ENCODE results near the gene GSTM3. TPM values are rescaled to one million over a fixed set of nuclear protein-coding genes. Genes with fewer than 3 reads are reported as not detected.

Gene GSTM3
- polyA plus RNA-seq, 1 donor (not counting 4 experiments of a cell fraction or from before 2014, with no cell fraction given), result 113 TPM

GRCh38 chr1:109728870-109729269 lies 12.0 kb downstream of the GSTM3 start:
- TF ChIP-seq EZH2 (IDR thresholded peaks at IDR 0.05; ENCODE audit: low read length) (no peak), CTCF (optimal IDR thresholded peaks at IDR 0.05 in 1 of 3, IDR thresholded peaks at IDR 0.05 in 1 of 3, conservative IDR thresholded peaks at IDR 0.05 in 1 of 3; ENCODE audit: extremely low read depth in 1 of 3, insufficient read depth in 2 of 3, low read length in 3 of 3) (no peak)
- H4K20me1 ChIP-seq (ENCODE audit: control insufficient read depth, extremely low read depth, insufficient read depth, low read length), result no peaks in the 10 kb centered on the region
- FAIRE-seq, result no peak
- H3K36me3 ChIP-seq (ENCODE audit: control insufficient read depth in 2 of 2, extremely low read depth in 1 of 2, insufficient read depth in 2 of 2, low read length in 2 of 2), result no peaks in the 10 kb centered on the region
- no peak overlapping the region for H3K9ac ChIP-seq (ENCODE audit: control insufficient read depth, extremely low read depth, insufficient read depth, low read length)
- H3K9me1 ChIP-seq (ENCODE audit: control insufficient read depth, extremely low read depth, insufficient read depth, low read length), result no peaks in the 10 kb centered on the region
- H3K79me2 ChIP-seq (ENCODE audit: control insufficient read depth, insufficient read depth, low read length), result no peaks in the 10 kb centered on the region
- dilution Hi-C loops (cut with MboI; ENCODE audit: extremely low pct_ligation_motif_present, low sequenced_read_pairs), result no loop called here
- H3K9me3 ChIP-seq (ENCODE audit: control insufficient read depth, low read depth, low read length), result no peaks in the 10 kb centered on the region
- H3K27me3 ChIP-seq (ENCODE audit: control insufficient read depth, extremely low read depth, insufficient read depth, low read length), result no peaks in the 10 kb centered on the region
- H3K4me1 ChIP-seq (ENCODE audit: control insufficient read depth, extremely low read depth, insufficient read depth, low read length), result no peaks in the 10 kb centered on the region
- H3K4me3 ChIP-seq (ENCODE audit: control insufficient read depth in 2 of 3, extremely low read depth in 1 of 3, insufficient read depth in 2 of 3, low read depth in 1 of 3, low read length in 3 of 3), result no peak overlapping the region
- H2AFZ ChIP-seq (ENCODE audit: control insufficient read depth, low read length), result no peak overlapping the region
- DNase-seq (ENCODE audit: low read depth, low spot score), result no peak
- H3K27ac ChIP-seq (ENCODE audit: control insufficient read depth, insufficient read depth, low read length), result no peak overlapping the region
- H3K4me2 ChIP-seq (ENCODE audit: control insufficient read depth, extremely low read depth, insufficient read depth, low read depth, low read length), result no peak overlapping the region

- Histone ChIP-seq H3K27ac (ENCODE audit: control insufficient read depth, insufficient read depth, low read length) (no peak overlapping the region), H3K27me3 (ENCODE audit: control insufficient read depth, extremely low read depth, insufficient read depth, low read length) (no peaks in the 10 kb centered on the region), H3K36me3 (ENCODE audit: control insufficient read depth in 2 of 2, extremely low read depth in 1 of 2, insufficient read depth in 2 of 2, low read length in 2 of 2) (no peaks in the 10 kb centered on the region), H3K9me3 (ENCODE audit: control insufficient read depth, low read depth, low read length) (no peaks in the 10 kb centered on the region), H4K20me1 (ENCODE audit: control insufficient read depth, extremely low read depth, insufficient read depth, low read length) (no peaks in the 10 kb centered on the region), H3K4me1 (ENCODE audit: control insufficient read depth, extremely low read depth, insufficient read depth, low read length) (no peaks in the 10 kb centered on the region), H2AFZ (ENCODE audit: control insufficient read depth, low read length) (no peak overlapping the region), H3K4me2 (ENCODE audit: control insufficient read depth, extremely low read depth, insufficient read depth, low read depth, low read length) (no peak overlapping the region), H3K9ac (ENCODE audit: control insufficient read depth, extremely low read depth, insufficient read depth, low read length) (no peak overlapping the region), H3K4me3 (ENCODE audit: control insufficient read depth in 2 of 3, extremely low read depth in 1 of 3, insufficient read depth in 2 of 3, low read depth in 1 of 3, low read length in 3 of 3) (no peak overlapping the region), H3K9me1 (ENCODE audit: control insufficient read depth, extremely low read depth, insufficient read depth, low read length) (no peaks in the 10 kb centered on the region), H3K79me2 (ENCODE audit: control insufficient read depth, insufficient read depth, low read length) (no peaks in the 10 kb centered on the region)
- dilution Hi-C loops (cut with MboI; ENCODE audit: extremely low pct_ligation_motif_present, low sequenced_read_pairs), result no loop called here
- FAIRE-seq (no peak), DNase-seq (ENCODE audit: low read depth, low spot score) (no peak)
- no peak for TF ChIP-seq CTCF (optimal IDR thresholded peaks at IDR 0.05 in 1 of 3, IDR thresholded peaks at IDR 0.05 in 1 of 3, conservative IDR thresholded peaks at IDR 0.05 in 1 of 3; ENCODE audit: extremely low read depth in 1 of 3, insufficient read depth in 2 of 3, low read length in 3 of 3)
- no peak for TF ChIP-seq EZH2 (IDR thresholded peaks at IDR 0.05; ENCODE audit: low read length)
Measured at GRCh38 chr1:109726728-109727373, 14.0 kb downstream of the GSTM3 start.

All from keratinocyte (primary cell).